OCI-LY1 (cell line): ENCODE data around the gene RAB14.

Experiments used
- H2AFZ ChIP-seq: fragments of 200-600 bp; sonication (generic), shearing (Covaris generic); 2 replicates; pipeline ENCODE4 v1.6.0; 2014; ENCODE audit warnings: antibody characterized with exemption, mild to moderate bottlenecking, low read length
- H3F3A ChIP-seq: fragments of 200-600 bp; sonication (generic), shearing (Covaris generic); 2 replicates; pipeline ENCODE4 v1.6.0; 2014; ENCODE audit warnings: mild to moderate bottlenecking, antibody characterized with exemption, low read length, moderate library complexity; ENCODE audit not compliant: insufficient read depth
- H3K27ac ChIP-seq: fragments of 200-600 bp; sonication (generic); 2 replicates; pipeline ENCODE4 v1.5.1; 2014; ENCODE audit warnings: low read length, mixed run types, mild to moderate bottlenecking, low read depth; ENCODE audit not compliant: poor library complexity, severe bottlenecking
- H3K27me3 ChIP-seq: fragments of 200-600 bp; sonication (generic); 2 replicates; pipeline ENCODE4 v1.6.0; 2014; ENCODE audit warnings: antibody characterized with exemption, mild to moderate bottlenecking, low read length, moderate library complexity; ENCODE audit not compliant: insufficient read depth
- H3K36me3 ChIP-seq: fragments of 200-600 bp; sonication (generic); 2 replicates; pipeline ENCODE4 v1.6.1; 2014; ENCODE audit warnings: mild to moderate bottlenecking, antibody characterized with exemption, low read length, moderate library complexity, mixed read lengths; ENCODE audit not compliant: insufficient read depth
- H3K4me1 ChIP-seq: fragments of 200-600 bp; sonication (generic); 2 replicates; pipeline ENCODE4 v1.5.1; 2014; ENCODE audit warnings: mild to moderate bottlenecking, low read length, moderate library complexity; ENCODE audit not compliant: insufficient read depth, severe bottlenecking
- H3K4me2 ChIP-seq: fragments of 200-600 bp; sonication (generic), shearing (Covaris generic); 2 replicates; pipeline ENCODE4 v1.6.1; 2014; ENCODE audit warnings: low read length
- H3K4me3 ChIP-seq: fragments of 200-600 bp; sonication (generic); 2 replicates; pipeline ENCODE4 v1.5.1; 2014; ENCODE audit warnings: low read length, low read depth, mild to moderate bottlenecking, mixed read lengths; ENCODE audit not compliant: poor library complexity, severe bottlenecking
- H3K79me2 ChIP-seq: fragments of 200-600 bp; shearing (Covaris generic); 2 replicates; pipeline ENCODE4 v1.6.1; 2016; ENCODE audit warnings: mixed run types, low read length, mixed read lengths; ENCODE audit not compliant: insufficient read depth
- H3K9ac ChIP-seq: fragments of 200-600 bp; sonication (generic), shearing (Covaris generic); 2 replicates; pipeline ENCODE4 v1.6.1; 2014; ENCODE audit warnings: mild to moderate bottlenecking, low read length, mixed read lengths
- H3K9me2 ChIP-seq: fragments of 200-600 bp; sonication (generic), shearing (Covaris generic); 2 replicates; pipeline ENCODE4 v1.6.1; 2014; ENCODE audit warnings: low read depth, mild to moderate bottlenecking, low read length, mixed read lengths
- H3K9me3 ChIP-seq: fragments of 200-600 bp; shearing (Covaris generic); 2 replicates; pipeline ENCODE4 v1.6.1; 2014; ENCODE audit warnings: low read length, mixed read lengths
- H4K20me1 ChIP-seq: fragments of 200-600 bp; sonication (generic), shearing (Covaris generic); 2 replicates; pipeline ENCODE4 v1.6.0; 2016; ENCODE audit warnings: mild to moderate bottlenecking, low read length; ENCODE audit not compliant: insufficient read depth
- CTCF ChIP-seq: fragments of 200-600 bp; sonication (generic), shearing (Covaris generic); IDR thresholded peaks from 2 replicates; pipeline ENCODE4 v1.5.1; 2017; ENCODE audit warnings: mild to moderate bottlenecking, antibody characterized with exemption, low read length, moderate library complexity, mixed read lengths
- EZH2 ChIP-seq: fragments of 200-600 bp; sonication (generic), shearing (Covaris generic); IDR thresholded peaks from 2 replicates; pipeline ENCODE4 v1.8.0; 2017; ENCODE audit warnings: borderline replicate concordance, mixed run types, mild to moderate bottlenecking, antibody characterized with exemption, low read length, moderate library complexity, mixed read lengths

RAB14 gene

GRCh38 chr9:121201738-121202533 lies at the start of gene RAB14:
RAB14 (minus strand) TSS chr9:121201869; CDS start chr9:121193412, 8,457 bp downstream.
- peaks cover 57% of the 10 kb centered on the region for H3K4me1 ChIP-seq

GRCh38 chr9:121249563-121249962 lies 47.9 kb upstream of the RAB14 start:
- no peaks in the 10 kb centered on the region for H4K20me1 ChIP-seq
- H3K27me3 ChIP-seq: no peaks in the 10 kb centered on the region; the same call in 1 of the 2 replicates
- H2AFZ ChIP-seq: no peak overlapping the region; the same call in 1 of the 2 replicates
- TF ChIP-seq CTCF (no peak), EZH2 (no peak)
- H3F3A ChIP-seq: no peaks in the 10 kb centered on the region
- H3K36me3 ChIP-seq: peaks cover 4% of the 10 kb centered on the region; the same call in 1 of the 2 replicates
- peaks cover 5% of the 10 kb centered on the region for H3K4me1 ChIP-seq
- no peaks in the 10 kb centered on the region for H3K9me2 ChIP-seq
- H3K9ac ChIP-seq: no peak overlapping the region
- H3K27ac ChIP-seq: no peak overlapping the region
- H3K79me2 ChIP-seq: no peaks in the 10 kb centered on the region
- H3K9me3 ChIP-seq: no peaks in the 10 kb centered on the region
- H3K4me2 ChIP-seq: no peak overlapping the region
- no peak overlapping the region for H3K4me3 ChIP-seq

More at GRCh38 chr9:121201738-121202533, at the start of gene RAB14:
- Histone ChIP-seq H3K79me2 (peaks cover 42% of the 10 kb centered on the region), H3K4me3 (peak within 1 kb of the TSS; percentile 98), H2AFZ (peak within 1 kb of the TSS; percentile 24; the same call in 1 of the 2 replicates), H3K9me2 (no peaks in the 10 kb centered on the region), H3F3A (0 out of 2 replicates have a peak, but pooled peaks cover under 1% of the 10 kb centered on the region), H3K36me3 (no peaks in the 10 kb centered on the region), H4K20me1 (peaks cover 3% of the 10 kb centered on the region; the same call in 1 of the 2 replicates), H3K4me2 (peak within 1 kb of the TSS; percentile 99), H3K9me3 (no peaks in the 10 kb centered on the region), H3K27ac (peak within 1 kb of the TSS; percentile 71), H3K27me3 (no peaks in the 10 kb centered on the region), H3K9ac (peak within 1 kb of the TSS; percentile 97)
- TF ChIP-seq EZH2 (no peak), CTCF (peak; percentile 62)

GRCh38 chr9:121246821-121247561 lies 45.3 kb upstream of the RAB14 start:
- no peaks in the 10 kb centered on the region for H3K79me2 ChIP-seq
- no peak for TF ChIP-seq CTCF
- TF ChIP-seq EZH2: no peak
- H3K4me3 ChIP-seq: no peak overlapping the region
- H3K4me1 ChIP-seq: peaks cover 5% of the 10 kb centered on the region
- no peaks in the 10 kb centered on the region; the same call in 1 of the 2 replicates for H3K36me3 ChIP-seq
- no peak overlapping the region for H3K27ac ChIP-seq
- no peak overlapping the region for H2AFZ ChIP-seq
- H4K20me1 ChIP-seq: no peaks in the 10 kb centered on the region
- no peaks in the 10 kb centered on the region; the same call in 1 of the 2 replicates for H3K27me3 ChIP-seq
- no peak overlapping the region for H3K4me2 ChIP-seq
- no peaks in the 10 kb centered on the region; the same call in 1 of the 2 replicates for H3K9me3 ChIP-seq
- no peak overlapping the region for H3K9ac ChIP-seq
- H3K9me2 ChIP-seq: no peaks in the 10 kb centered on the region
- H3F3A ChIP-seq: no peaks in the 10 kb centered on the region
